GM21717 (cell line): ENCODE measurements around the gene DUSP18.
"Not testable (repeated sequence)": the region's sequence is repeated elsewhere in the genome, so short reads cannot be mapped to it uniquely, and the experiment has no call there.

Experiments
- ATAC-seq: cut with Tn5 transposase; IDR thresholded peaks from one replicate; pipeline ENCODE4 v1.9.1; 2021; ENCODE audit warnings: mild to moderate bottlenecking, moderate library complexity; ENCODE audit not compliant: unreplicated experiment

The DUSP18 gene

GRCh38 chr22:30667494-30668385 lies at the start of gene DUSP18:
Gene DUSP18 (minus strand): TSS chr22:30667875. CDS start chr22:30664003, 3,872 bp downstream.
- ATAC-seq, result peak; percentile 68

GRCh38 chr22:30714062-30714461 lies 46.4 kb upstream of the DUSP18 start:
- no peak for ATAC-seq

- no peak for ATAC-seq
Observed at GRCh38 chr22:30712094-30712493, 44.4 kb upstream of the DUSP18 start.

GRCh38 chr22:30709980-30710379 lies 42.3 kb upstream of the DUSP18 start:
- not testable (repeated sequence) for ATAC-seq

- ATAC-seq, result peak; percentile 55
Observed at GRCh38 chr22:30705710-30706651, 38.3 kb upstream of the DUSP18 start.

GRCh38 chr22:30704978-30705377 lies 37.3 kb upstream of the DUSP18 start:
- no peak for ATAC-seq

- no peak for ATAC-seq
Observed at GRCh38 chr22:30702856-30703255, 35.2 kb upstream of the DUSP18 start.

GRCh38 chr22:30701872-30702271 lies 34.2 kb upstream of the DUSP18 start:
- ATAC-seq, result no peak

- ATAC-seq, result no peak
Observed at GRCh38 chr22:30697975-30698374, 30.3 kb upstream of the DUSP18 start.

GRCh38 chr22:30695871-30696655 lies 28.4 kb upstream of the DUSP18 start:
- no peak for ATAC-seq

GRCh38 chr22:30695351-30695851 lies 27.7 kb upstream of the DUSP18 start:
- ATAC-seq, result no peak

GRCh38 chr22:30694640-30695350 lies 27.1 kb upstream of the DUSP18 start, which contains the start of gene OSBP2:
Gene OSBP2 (plus strand): TSS chr22:30694874. CDS start chr22:30694910, 36 bp downstream.
- ATAC-seq, result no peak

- ATAC-seq, result no peak
Observed at GRCh38 chr22:30694171-30694639, 26.5 kb upstream of the DUSP18 start.

GRCh38 chr22:30691204-30691603 lies 23.5 kb upstream of the DUSP18 start:
- no peak for ATAC-seq

- no peak for ATAC-seq
Observed at GRCh38 chr22:30689622-30690021, 21.9 kb upstream of the DUSP18 start.

- no peak for ATAC-seq
Observed at GRCh38 chr22:30687358-30687757, 19.7 kb upstream of the DUSP18 start.

- ATAC-seq, result no peak
Observed at GRCh38 chr22:30685178-30685577, 17.5 kb upstream of the DUSP18 start.

- no peak for ATAC-seq
Observed at GRCh38 chr22:30681831-30682230, 14.2 kb upstream of the DUSP18 start.

- ATAC-seq, result no peak
Observed at GRCh38 chr22:30680991-30681770, 13.5 kb upstream of the DUSP18 start.
